AG09309 (cell line): ENCODE measurements around the gene SLC25A36.
"Not testable (repeated sequence)": the region's sequence is repeated elsewhere in the genome, so short reads cannot be mapped to it uniquely, and the experiment has no call there.

Experiments
- DNase-seq: peaks from one replicate; pipeline ENCODE4 v3.0.0-alpha.2; 2010; ENCODE audit warnings: low read depth
- H3K4me3 ChIP-seq: 2 replicates; pipeline ENCODE4 v1.5.1; 2011; ENCODE audit warnings: mild to moderate bottlenecking, low read depth, low read length, moderate library complexity; ENCODE audit not compliant: control insufficient read depth
- CTCF ChIP-seq: IDR thresholded peaks from 2 replicates; pipeline ENCODE4 v1.5.1; 2011; ENCODE audit warnings: mild to moderate bottlenecking, low read depth, low read length, inconsistent platforms; ENCODE audit not compliant: insufficient read depth, control insufficient read depth; ENCODE audit errors: missing control alignments

SLC25A36 gene

DNA sequence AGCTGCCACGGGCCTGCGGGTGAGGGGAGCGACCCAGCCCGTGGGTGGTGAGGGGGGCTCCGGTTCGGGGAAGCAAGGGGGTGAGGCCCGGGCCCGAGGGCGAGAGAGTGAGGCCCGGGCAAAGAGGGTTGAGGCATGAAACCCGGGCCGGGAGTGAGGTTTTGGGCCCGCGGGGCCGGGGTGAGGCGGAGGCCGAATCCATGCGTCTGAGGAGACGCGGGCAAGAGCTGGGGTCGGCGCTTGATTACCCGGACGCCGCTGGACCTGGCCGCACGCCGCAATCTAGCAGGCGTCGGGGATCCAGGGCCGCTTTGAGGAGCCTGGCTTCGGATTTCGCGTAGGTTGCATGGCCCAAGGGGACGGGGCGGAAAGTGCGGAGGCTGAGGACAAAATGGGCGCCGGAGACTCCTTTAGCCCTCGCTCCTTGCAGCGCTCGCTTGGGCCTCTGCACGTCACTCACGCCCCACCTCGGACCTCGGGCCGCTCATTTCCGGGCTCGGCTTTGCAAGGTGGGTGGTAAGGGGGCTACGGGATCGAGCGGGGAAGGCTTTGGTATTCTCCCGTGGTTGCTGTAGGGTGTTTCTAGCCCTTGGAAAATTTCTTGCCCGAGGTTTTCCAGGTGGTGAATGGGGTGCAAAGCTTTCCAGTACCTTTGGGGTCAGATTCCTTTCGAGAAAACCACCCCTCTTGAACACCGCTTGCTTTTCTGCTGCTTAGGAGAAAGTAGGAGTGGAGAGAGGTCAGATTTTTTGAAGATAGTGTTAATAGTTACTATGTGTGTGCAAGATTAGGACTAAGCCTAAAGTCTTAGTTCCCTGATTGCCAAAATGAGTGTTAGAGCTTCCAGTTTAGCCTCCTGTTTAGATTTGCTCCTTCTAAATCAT is 827 bp downstream of the SLC25A36 start:
- TF ChIP-seq CTCF: no peak
- H3K4me3 ChIP-seq: peak overlapping the region; percentile 96
- no peak for DNase-seq

GRCh38 chr3:140943781-140944552 is 2.3 kb downstream of the SLC25A36 start:
- no peak for DNase-seq
- TF ChIP-seq CTCF: no peak
- no peak overlapping the region for H3K4me3 ChIP-seq

- TF ChIP-seq CTCF: no peak
- no peak overlapping the region for H3K4me3 ChIP-seq
- no peak for DNase-seq
Observed at GRCh38 chr3:140948460-140949249, 7.0 kb downstream of the SLC25A36 start.

GRCh38 chr3:140950144-140950543 is 8.5 kb downstream of the SLC25A36 start:
- no peak for TF ChIP-seq CTCF
- H3K4me3 ChIP-seq: no peak overlapping the region
- DNase-seq: no peak

DNA sequence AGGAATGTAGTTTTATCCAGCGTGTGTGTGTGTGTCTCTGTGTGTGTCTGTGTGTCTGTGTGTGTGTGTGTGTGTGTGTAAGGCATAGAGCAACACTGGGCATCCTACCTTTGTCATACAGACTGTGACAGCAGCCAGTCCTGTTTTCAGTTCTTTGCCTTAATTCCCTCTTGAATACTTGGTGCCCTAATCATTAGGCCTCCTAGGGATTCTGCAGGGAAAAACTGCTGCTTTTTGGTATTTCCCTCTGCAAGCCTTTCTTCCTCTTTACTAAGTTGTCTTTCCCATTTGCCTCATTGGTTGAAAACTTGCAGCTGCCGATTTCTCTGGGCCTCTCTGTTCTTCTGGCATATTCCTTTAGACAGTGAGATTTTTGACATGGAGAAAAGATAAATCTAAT is 9.2 kb downstream of the SLC25A36 start:
- TF ChIP-seq CTCF: no peak
- no peak overlapping the region for H3K4me3 ChIP-seq
- no peak for DNase-seq

DNA sequence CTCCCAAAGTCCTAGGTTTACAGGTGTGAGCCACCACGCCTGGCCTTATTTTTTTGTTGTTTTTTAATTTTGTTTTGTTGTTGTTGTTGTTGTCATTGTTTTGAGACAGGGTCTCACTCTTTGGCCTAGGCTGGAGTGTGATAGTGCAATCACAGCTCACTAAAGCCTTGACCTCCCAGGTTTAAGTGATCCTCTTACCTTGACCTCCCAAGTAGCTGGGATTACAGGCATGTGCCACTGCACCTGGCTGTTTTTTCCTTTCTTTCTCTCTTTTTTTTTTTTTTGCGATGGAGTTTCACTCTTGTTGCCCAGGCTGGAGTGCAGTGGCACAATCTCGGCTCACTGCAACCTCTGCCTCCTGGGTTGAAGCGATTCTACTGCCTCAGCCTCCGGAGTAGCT is 10.1 kb downstream of the SLC25A36 start:
- DNase-seq: not testable (repeated sequence)

More for the DNA sequence above, 10.1 kb downstream of the SLC25A36 start:
- not testable (repeated sequence) for H3K4me3 ChIP-seq
